Upper lobe of right lung (tissue), 1 donor: ENCODE results near the gene NEO1. TPM values are rescaled to one million over a fixed set of nuclear protein-coding genes. Genes with fewer than 3 reads are reported as not detected.

ENCODE experiments used
- ATAC-seq: fragments of 200-7000 bp; cut with Tn5 transposase; one replicate; pipeline ENCODE4 v1.9.1; 2020; ENCODE audit warnings: mild to moderate bottlenecking, moderate library complexity
- DNase-seq: peaks from one replicate; pipeline ENCODE4 v3.0.0-alpha.2; 2020
- H3K27ac ChIP-seq: fragments of 200-600 bp; one replicate; pipeline ENCODE4 v1.8.0; 2022
- H3K27me3 ChIP-seq: fragments of 200-600 bp; one replicate; pipeline ENCODE4 v1.8.0; 2022; ENCODE audit warnings: mild to moderate bottlenecking
- H3K36me3 ChIP-seq: fragments of 200-600 bp; one replicate; pipeline ENCODE4 v1.8.0; 2022
- H3K4me1 ChIP-seq: fragments of 200-600 bp; one replicate; pipeline ENCODE4 v1.8.0; 2022
- H3K4me3 ChIP-seq: fragments of 200-600 bp; one replicate; pipeline ENCODE4 v1.8.0; 2022; ENCODE audit warnings: mild to moderate bottlenecking
- H3K9me3 ChIP-seq: fragments of 200-600 bp; one replicate; pipeline ENCODE4 v1.8.0; 2022
- intact Hi-C: fragments of 100-400 bp; cut with DNase I; formaldehyde crosslinking; loops from one replicate; pipeline ENCODE4 v1.11.0; 2022
- total RNA-seq: library from RNA; stranded (reverse); fragmentation: NEBNext Ultra II Directional; extraction: Animal tissue kit (Norgen Biotek cat#: 25700); gene quantifications from one replicate; pipeline ENCODE4 v1.2.1, GENCODE V29; 2021
- TF ChIP-seq, protein P1 (sequence below): fragments of 200-600 bp; IDR thresholded peaks from one replicate; pipeline ENCODE4 v1.8.0; 2022; ENCODE audit warnings: antibody characterized with exemption
- donor health status: DM: no; HTN: yes; CAD: no; lungs with severe emphysema.

Gene NEO1
- total RNA-seq, 1 donor from 2014 or later: 44.8 TPM

DNA sequence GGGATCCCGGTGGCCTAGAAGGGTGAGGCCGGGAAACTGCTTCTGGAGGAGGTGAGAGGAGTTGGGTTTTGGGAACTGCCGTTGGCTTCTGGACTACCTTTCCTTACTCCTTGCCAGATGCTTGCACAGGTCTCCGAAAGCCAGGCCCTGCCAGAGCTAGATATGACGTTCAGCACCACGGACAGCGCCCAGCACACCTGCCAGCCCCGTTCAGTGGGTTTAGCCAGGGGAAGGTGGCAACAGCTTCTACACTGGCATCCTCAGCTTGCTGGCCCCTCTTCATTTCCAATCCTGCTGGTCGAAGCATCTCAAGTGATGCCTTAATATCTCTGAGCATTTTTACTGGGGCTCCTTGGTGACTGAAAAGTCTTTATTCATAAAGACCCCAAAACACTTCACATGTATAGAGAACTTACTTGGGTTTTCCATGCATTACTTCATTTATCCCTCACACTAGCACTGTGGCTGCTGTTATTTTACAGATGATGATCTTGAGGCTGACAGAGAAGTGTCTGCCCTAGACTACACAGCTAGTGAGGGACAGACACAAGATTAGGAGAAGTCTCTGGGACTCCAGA, 294.6 kb downstream of the NEO1 start:
- no peaks in the 10 kb centered on the region for H3K4me1 ChIP-seq
- peak; percentile 80 for ATAC-seq
- H3K27me3 ChIP-seq: no peaks in the 10 kb centered on the region
- no peak overlapping the region for H3K4me3 ChIP-seq
- H3K36me3 ChIP-seq: no peaks in the 10 kb centered on the region
- intact Hi-C loops: no loop called here
- peak; percentile 85 for DNase-seq
- H3K9me3 ChIP-seq: no peaks in the 10 kb centered on the region
- TF ChIP-seq, protein P1, sequence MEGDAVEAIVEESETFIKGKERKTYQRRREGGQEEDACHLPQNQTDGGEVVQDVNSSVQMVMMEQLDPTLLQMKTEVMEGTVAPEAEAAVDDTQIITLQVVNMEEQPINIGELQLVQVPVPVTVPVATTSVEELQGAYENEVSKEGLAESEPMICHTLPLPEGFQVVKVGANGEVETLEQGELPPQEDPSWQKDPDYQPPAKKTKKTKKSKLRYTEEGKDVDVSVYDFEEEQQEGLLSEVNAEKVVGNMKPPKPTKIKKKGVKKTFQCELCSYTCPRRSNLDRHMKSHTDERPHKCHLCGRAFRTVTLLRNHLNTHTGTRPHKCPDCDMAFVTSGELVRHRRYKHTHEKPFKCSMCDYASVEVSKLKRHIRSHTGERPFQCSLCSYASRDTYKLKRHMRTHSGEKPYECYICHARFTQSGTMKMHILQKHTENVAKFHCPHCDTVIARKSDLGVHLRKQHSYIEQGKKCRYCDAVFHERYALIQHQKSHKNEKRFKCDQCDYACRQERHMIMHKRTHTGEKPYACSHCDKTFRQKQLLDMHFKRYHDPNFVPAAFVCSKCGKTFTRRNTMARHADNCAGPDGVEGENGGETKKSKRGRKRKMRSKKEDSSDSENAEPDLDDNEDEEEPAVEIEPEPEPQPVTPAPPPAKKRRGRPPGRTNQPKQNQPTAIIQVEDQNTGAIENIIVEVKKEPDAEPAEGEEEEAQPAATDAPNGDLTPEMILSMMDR: no peak
- no peak overlapping the region for H3K27ac ChIP-seq

DNA sequence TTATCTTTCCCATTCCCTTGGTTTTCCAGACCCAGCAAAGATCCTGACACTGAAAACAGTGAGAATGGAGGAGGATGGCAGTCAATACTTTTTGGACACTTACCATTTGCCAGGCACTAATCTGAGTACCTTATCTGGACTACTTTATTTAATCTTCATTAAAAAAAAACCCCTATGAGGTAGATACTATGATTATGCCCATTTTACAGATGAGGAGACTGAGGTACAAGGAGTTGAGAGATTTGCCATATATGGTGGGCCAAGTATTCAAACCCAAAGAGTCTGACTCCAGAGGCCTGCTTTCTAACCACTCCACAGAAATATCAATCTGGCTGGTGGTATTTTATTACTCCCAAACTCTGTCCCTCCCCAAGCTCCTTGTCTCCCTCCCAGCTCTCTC, 296.9 kb downstream of the NEO1 start:
- no peaks in the 10 kb centered on the region for H3K27me3 ChIP-seq
- H3K9me3 ChIP-seq: no peaks in the 10 kb centered on the region
- TF ChIP-seq, protein P1: no peak
- no peaks in the 10 kb centered on the region for H3K36me3 ChIP-seq
- intact Hi-C loops: no loop called here
- H3K4me3 ChIP-seq: no peak overlapping the region
- no peak for DNase-seq
- H3K27ac ChIP-seq: no peak overlapping the region
- H3K4me1 ChIP-seq: no peaks in the 10 kb centered on the region
- ATAC-seq: no peak

DNA sequence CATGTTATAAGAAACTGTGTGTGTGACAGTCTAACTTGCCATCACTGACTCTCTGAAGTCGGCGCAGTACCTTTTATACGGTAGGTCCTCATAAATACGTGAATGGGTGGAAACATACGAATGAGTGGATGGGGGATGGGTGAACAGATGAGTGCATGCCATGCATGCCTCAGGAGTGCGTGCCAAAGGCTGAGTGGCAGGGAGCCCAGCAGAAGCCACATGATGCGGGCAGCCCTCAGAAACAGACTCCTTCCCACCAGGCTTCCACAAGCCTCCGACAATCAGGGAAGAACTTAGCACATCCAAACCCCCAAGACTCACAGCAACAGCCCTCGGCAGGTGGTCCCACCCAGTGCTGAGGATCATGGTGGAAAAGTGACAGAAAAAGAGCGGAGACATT, 299.8 kb downstream of the NEO1 start:
- H3K4me3 ChIP-seq: no peak overlapping the region
- TF ChIP-seq, protein P1: no peak
- no peaks in the 10 kb centered on the region for H3K36me3 ChIP-seq
- ATAC-seq (peak; percentile 30), DNase-seq (no peak)
- no peaks in the 10 kb centered on the region for H3K9me3 ChIP-seq
- no peaks in the 10 kb centered on the region for H3K27me3 ChIP-seq
- intact Hi-C loops: no loop called here
- no peak overlapping the region for H3K27ac ChIP-seq
- no peaks in the 10 kb centered on the region for H3K4me1 ChIP-seq

DNA sequence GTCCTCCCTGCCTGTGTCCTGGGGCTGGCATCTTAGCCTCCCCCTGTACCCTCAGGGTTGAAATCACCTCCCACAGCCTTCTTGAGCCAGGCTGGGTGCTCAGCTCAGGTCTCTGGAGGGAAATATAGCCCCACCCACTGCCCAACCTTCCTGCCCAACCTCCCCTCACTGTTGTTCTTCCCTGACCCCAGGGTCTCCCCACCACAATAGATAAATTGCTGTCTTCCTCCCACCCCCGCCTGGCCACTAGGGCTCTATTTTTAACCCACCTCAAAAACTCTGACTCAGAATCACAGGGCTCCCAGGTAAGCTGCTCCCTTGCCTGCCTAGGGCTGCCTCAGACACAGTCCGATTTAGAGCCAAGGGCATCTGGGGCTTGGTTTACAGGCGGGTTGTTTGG, 301.5 kb downstream of the NEO1 start:
- H3K4me1 ChIP-seq: no peaks in the 10 kb centered on the region
- H3K27me3 ChIP-seq: peaks cover 1% of the 10 kb centered on the region
- H3K9me3 ChIP-seq: no peaks in the 10 kb centered on the region
- no peak overlapping the region for H3K27ac ChIP-seq
- ATAC-seq (no peak), DNase-seq (no peak)
- intact Hi-C loops: no loop called here
- no peak overlapping the region for H3K4me3 ChIP-seq
- H3K36me3 ChIP-seq: no peaks in the 10 kb centered on the region
- TF ChIP-seq, protein P1: no peak

DNA sequence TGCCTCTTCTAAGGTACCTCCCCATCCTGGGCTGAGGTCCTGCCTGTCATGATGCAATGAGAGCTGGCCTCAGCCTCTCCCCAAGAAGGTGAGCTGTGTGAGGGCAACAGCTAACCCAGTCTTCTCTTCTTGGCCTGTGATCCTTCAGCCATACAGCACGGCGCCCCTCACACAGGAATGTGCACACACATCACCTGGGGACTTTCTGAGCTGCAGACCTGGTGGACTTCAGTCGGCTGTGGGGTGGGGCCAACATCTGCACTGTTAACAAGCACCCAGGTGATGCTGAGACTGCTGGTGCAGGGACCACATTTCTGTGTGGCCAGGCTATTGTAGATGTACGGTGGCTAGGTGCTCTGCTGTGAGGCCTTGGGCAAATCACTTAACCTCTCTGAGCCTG, 302.0 kb downstream of the NEO1 start:
- DNase-seq: no peak
- ATAC-seq: no peak
- no peaks in the 10 kb centered on the region for H3K9me3 ChIP-seq
- H3K4me3 ChIP-seq: no peak overlapping the region
- peaks cover 4% of the 10 kb centered on the region for H3K27me3 ChIP-seq
- H3K27ac ChIP-seq: no peak overlapping the region
- H3K4me1 ChIP-seq: no peaks in the 10 kb centered on the region
- intact Hi-C loops: no loop called here
- H3K36me3 ChIP-seq: no peaks in the 10 kb centered on the region
- TF ChIP-seq, protein P1: no peak
